K562 (cell line): ENCODE results near the gene ARID3B.

ENCODE experiments used
- BMI1 ChIP-seq: fragments of 150-350 bp; IDR thresholded peaks from 2 replicates; pipeline ENCODE4 v1.6.1; 2014; ENCODE audit warnings: low read length
- CBX3 ChIP-seq, 2 experiments: IDR thresholded peaks; 1 replicate in 1 of 2; 2 replicates in 1 of 2; pipeline ENCODE4 v1.6.1; 2012; ENCODE audit warnings: inconsistent platforms in 2 of 2, low read length in 2 of 2, borderline replicate concordance in 1 of 2, control low read depth in 1 of 2
- EHMT2 ChIP-seq: fragments of 450-650 bp; IDR thresholded peaks from 2 replicates; pipeline ENCODE4 v1.6.1; 2018; ENCODE audit warnings: antibody characterized with exemption
- JUND ChIP-seq, 2 experiments: IDR thresholded peaks; 2 replicates in 1 of 2; 3 replicates in 1 of 2; pipeline ENCODE4 v1.6.1; 2011; ENCODE audit warnings: borderline replicate concordance in 2 of 2, low read depth in 2 of 2, low read length in 2 of 2, improper control_type of control experiment in 1 of 2, missing biosample characterization in 1 of 2, missing genetic modification characterization in 1 of 2, missing genetic modification reagents in 1 of 2
- KAT7 ChIP-seq: sonication (generic); formaldehyde crosslinking; IDR thresholded peaks from 2 replicates; pipeline ENCODE4 v1.8.0; 2022; ENCODE audit warnings: missing genetic modification reagents, mild to moderate bottlenecking, borderline replicate concordance
- MYC ChIP-seq, 2 experiments: fragments of 250-450 bp in 1 of 2; sonication (Bioruptor Pico) in 1 of 2; IDR thresholded peaks; 2 replicates each; pipeline versions ENCODE4 v1.5.1 to v1.6.1; 2012 to 2021; ENCODE audit warnings: low read depth in 2 of 2, borderline replicate concordance in 1 of 2, improper control_type of control experiment in 1 of 2, low read length in 1 of 2, mild to moderate bottlenecking in 1 of 2, moderate library complexity in 1 of 2
- RAD21 ChIP-seq, 2 experiments: fragments of 250-450 bp in 1 of 2; fragments of 450-650 bp in 1 of 2; sonication (Bioruptor Pico) in 1 of 2; formaldehyde crosslinking in 1 of 2; IDR thresholded peaks in 1 of 2; conservative IDR thresholded peaks in 1 of 2; 2 replicates each; pipeline versions ENCODE4 v1.4.0 to v1.8.0; 2020 to 2022; ENCODE audit warnings: mild to moderate bottlenecking in 2 of 2, moderate library complexity in 1 of 2
- U2AF2 ChIP-seq: fragments of 200-400 bp; formaldehyde crosslinking; optimal IDR thresholded peaks from 2 replicates; pipeline ENCODE3; 2017; ENCODE audit warnings: low read depth, mild to moderate bottlenecking, low read length
- ZZZ3 ChIP-seq: fragments of 450-650 bp; IDR thresholded peaks from 2 replicates; pipeline ENCODE4 v1.6.1; 2016; ENCODE audit warnings: antibody characterized with exemption, mild to moderate bottlenecking, moderate library complexity
- TF ChIP-seq, protein P1 (sequence below): sonication (generic); formaldehyde crosslinking; IDR thresholded peaks from 2 replicates; pipeline ENCODE4 v1.8.0; 2022; ENCODE audit warnings: mild to moderate bottlenecking, missing genetic modification reagents
- TF ChIP-seq, protein P2 (sequence below), 3 experiments: IDR thresholded peaks in 2 of 3; conservative IDR thresholded peaks in 1 of 3; 2 replicates each; pipeline ENCODE4 v1.5.1; 2011 to 2012; ENCODE audit warnings: low read length in 3 of 3, mild to moderate bottlenecking in 3 of 3, control low read depth in 2 of 3, improper control_type of control experiment in 1 of 3, inconsistent platforms in 1 of 3, low read depth in 1 of 3, mixed read lengths in 1 of 3, moderate library complexity in 1 of 3; ENCODE audit not compliant: insufficient read depth in 2 of 3
- TF ChIP-seq, protein P3 (sequence below): sonication (generic); formaldehyde crosslinking; IDR thresholded peaks from 2 replicates; pipeline ENCODE4 v1.8.1; 2023; ENCODE audit warnings: mild to moderate bottlenecking, missing genetic modification reagents, moderate library complexity

DNA sequence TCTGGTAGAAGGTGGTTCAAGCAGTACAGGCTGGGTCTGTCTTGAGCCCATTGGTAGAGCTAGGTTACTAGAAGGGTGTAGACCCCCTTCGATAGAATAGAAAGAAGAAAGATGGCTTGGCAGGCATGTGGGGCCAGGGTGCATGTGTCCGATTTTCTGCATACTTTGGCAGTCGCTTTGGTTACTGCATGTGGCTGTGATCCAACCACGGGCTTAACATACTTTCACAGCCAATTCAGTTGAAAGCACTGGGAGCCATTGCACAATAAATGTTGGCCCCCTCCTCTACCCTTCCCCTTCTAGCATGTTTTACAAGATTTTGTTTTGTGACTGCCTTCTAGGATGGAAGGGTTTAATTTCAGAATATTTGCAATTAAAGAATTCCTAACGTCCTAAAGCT is 7.2 kb downstream of the ARID3B start:
- TF ChIP-seq, protein P1, sequence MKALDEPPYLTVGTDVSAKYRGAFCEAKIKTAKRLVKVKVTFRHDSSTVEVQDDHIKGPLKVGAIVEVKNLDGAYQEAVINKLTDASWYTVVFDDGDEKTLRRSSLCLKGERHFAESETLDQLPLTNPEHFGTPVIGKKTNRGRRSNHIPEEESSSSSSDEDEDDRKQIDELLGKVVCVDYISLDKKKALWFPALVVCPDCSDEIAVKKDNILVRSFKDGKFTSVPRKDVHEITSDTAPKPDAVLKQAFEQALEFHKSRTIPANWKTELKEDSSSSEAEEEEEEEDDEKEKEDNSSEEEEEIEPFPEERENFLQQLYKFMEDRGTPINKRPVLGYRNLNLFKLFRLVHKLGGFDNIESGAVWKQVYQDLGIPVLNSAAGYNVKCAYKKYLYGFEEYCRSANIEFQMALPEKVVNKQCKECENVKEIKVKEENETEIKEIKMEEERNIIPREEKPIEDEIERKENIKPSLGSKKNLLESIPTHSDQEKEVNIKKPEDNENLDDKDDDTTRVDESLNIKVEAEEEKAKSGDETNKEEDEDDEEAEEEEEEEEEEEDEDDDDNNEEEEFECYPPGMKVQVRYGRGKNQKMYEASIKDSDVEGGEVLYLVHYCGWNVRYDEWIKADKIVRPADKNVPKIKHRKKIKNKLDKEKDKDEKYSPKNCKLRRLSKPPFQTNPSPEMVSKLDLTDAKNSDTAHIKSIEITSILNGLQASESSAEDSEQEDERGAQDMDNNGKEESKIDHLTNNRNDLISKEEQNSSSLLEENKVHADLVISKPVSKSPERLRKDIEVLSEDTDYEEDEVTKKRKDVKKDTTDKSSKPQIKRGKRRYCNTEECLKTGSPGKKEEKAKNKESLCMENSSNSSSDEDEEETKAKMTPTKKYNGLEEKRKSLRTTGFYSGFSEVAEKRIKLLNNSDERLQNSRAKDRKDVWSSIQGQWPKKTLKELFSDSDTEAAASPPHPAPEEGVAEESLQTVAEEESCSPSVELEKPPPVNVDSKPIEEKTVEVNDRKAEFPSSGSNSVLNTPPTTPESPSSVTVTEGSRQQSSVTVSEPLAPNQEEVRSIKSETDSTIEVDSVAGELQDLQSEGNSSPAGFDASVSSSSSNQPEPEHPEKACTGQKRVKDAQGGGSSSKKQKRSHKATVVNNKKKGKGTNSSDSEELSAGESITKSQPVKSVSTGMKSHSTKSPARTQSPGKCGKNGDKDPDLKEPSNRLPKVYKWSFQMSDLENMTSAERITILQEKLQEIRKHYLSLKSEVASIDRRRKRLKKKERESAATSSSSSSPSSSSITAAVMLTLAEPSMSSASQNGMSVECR: no peak
- TF ChIP-seq RAD21 (CRISPR knock-in tag; conservative IDR thresholded peaks at IDR 0.05 in 1 of 2, IDR thresholded peaks at IDR 0.05 in 1 of 2): no peak
- TF ChIP-seq, protein P2, sequence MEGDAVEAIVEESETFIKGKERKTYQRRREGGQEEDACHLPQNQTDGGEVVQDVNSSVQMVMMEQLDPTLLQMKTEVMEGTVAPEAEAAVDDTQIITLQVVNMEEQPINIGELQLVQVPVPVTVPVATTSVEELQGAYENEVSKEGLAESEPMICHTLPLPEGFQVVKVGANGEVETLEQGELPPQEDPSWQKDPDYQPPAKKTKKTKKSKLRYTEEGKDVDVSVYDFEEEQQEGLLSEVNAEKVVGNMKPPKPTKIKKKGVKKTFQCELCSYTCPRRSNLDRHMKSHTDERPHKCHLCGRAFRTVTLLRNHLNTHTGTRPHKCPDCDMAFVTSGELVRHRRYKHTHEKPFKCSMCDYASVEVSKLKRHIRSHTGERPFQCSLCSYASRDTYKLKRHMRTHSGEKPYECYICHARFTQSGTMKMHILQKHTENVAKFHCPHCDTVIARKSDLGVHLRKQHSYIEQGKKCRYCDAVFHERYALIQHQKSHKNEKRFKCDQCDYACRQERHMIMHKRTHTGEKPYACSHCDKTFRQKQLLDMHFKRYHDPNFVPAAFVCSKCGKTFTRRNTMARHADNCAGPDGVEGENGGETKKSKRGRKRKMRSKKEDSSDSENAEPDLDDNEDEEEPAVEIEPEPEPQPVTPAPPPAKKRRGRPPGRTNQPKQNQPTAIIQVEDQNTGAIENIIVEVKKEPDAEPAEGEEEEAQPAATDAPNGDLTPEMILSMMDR (IDR thresholded peaks at IDR 0.05 in 2 of 3, conservative IDR thresholded peaks at IDR 0.05 in 1 of 3; ENCODE audit: insufficient read depth in 2 of 3, low read depth in 1 of 3, low read length in 3 of 3): no peak
- TF ChIP-seq KAT7: no peak
- no peak for TF ChIP-seq CBX3 (IDR thresholded peaks at IDR 0.05; ENCODE audit: borderline replicate concordance in 1 of 2, low read length in 2 of 2)
- no peak for TF ChIP-seq JUND (IDR thresholded peaks at IDR 0.05; ENCODE audit: borderline replicate concordance, low read depth, low read length)
- TF ChIP-seq JUND (tag; IDR thresholded peaks at IDR 0.05; ENCODE audit: borderline replicate concordance, low read depth, low read length): no peak
- no peak for TF ChIP-seq BMI1
- TF ChIP-seq MYC (IDR thresholded peaks at IDR 0.05; ENCODE audit: low read depth, low read length): no peak
- TF ChIP-seq MYC (CRISPR knock-in tag; IDR thresholded peaks at IDR 0.05; ENCODE audit: borderline replicate concordance, low read depth): no peak
- no peak for TF ChIP-seq U2AF2
- TF ChIP-seq, protein P3, sequence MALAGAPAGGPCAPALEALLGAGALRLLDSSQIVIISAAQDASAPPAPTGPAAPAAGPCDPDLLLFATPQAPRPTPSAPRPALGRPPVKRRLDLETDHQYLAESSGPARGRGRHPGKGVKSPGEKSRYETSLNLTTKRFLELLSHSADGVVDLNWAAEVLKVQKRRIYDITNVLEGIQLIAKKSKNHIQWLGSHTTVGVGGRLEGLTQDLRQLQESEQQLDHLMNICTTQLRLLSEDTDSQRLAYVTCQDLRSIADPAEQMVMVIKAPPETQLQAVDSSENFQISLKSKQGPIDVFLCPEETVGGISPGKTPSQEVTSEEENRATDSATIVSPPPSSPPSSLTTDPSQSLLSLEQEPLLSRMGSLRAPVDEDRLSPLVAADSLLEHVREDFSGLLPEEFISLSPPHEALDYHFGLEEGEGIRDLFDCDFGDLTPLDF (CRISPR knock-in tag): no peak
- no peak for TF ChIP-seq EHMT2
- no peak for TF ChIP-seq ZZZ3
